Activated naive CD8-positive, alpha-beta T cell treated with anti-CD3 and anti-CD28 coated beads, Interleukin-2, amount 50 U/mL, for 24 hours (primary cell): ENCODE data around the gene PCDHA9.
"Not testable (repeated sequence)": the region's sequence is repeated elsewhere in the genome, so short reads cannot be mapped to it uniquely, and the experiment has no call there.

Experiments used
- ATAC-seq: fragments of 150-1000 bp; cut with Tn5 transposase; one replicate; pipeline ENCODE4 v1.10.0; 2021
- DNase-seq: peaks from one replicate; pipeline ENCODE4 v3.0.0; 2021
- H3K27ac Mint-ChIP-seq: one replicate; pipeline ENCODE4 v1.8.0; 2021; ENCODE audit warnings: mild to moderate bottlenecking, mixed read lengths
- H3K27me3 Mint-ChIP-seq: one replicate; pipeline ENCODE4 v1.8.0; 2021; ENCODE audit warnings: mixed read lengths
- H3K36me3 Mint-ChIP-seq: one replicate; pipeline ENCODE4 v1.8.0; 2021; ENCODE audit warnings: low read depth, mixed read lengths
- H3K4me1 Mint-ChIP-seq: one replicate; pipeline ENCODE4 v1.8.0; 2021; ENCODE audit warnings: mixed read lengths
- H3K4me3 Mint-ChIP-seq: one replicate; pipeline ENCODE4 v1.8.0; 2021; ENCODE audit warnings: mild to moderate bottlenecking, moderate library complexity, mixed read lengths
- H3K9me3 Mint-ChIP-seq: one replicate; pipeline ENCODE4 v1.8.0; 2021; ENCODE audit warnings: mixed read lengths

Gene PCDHA9, protein sequence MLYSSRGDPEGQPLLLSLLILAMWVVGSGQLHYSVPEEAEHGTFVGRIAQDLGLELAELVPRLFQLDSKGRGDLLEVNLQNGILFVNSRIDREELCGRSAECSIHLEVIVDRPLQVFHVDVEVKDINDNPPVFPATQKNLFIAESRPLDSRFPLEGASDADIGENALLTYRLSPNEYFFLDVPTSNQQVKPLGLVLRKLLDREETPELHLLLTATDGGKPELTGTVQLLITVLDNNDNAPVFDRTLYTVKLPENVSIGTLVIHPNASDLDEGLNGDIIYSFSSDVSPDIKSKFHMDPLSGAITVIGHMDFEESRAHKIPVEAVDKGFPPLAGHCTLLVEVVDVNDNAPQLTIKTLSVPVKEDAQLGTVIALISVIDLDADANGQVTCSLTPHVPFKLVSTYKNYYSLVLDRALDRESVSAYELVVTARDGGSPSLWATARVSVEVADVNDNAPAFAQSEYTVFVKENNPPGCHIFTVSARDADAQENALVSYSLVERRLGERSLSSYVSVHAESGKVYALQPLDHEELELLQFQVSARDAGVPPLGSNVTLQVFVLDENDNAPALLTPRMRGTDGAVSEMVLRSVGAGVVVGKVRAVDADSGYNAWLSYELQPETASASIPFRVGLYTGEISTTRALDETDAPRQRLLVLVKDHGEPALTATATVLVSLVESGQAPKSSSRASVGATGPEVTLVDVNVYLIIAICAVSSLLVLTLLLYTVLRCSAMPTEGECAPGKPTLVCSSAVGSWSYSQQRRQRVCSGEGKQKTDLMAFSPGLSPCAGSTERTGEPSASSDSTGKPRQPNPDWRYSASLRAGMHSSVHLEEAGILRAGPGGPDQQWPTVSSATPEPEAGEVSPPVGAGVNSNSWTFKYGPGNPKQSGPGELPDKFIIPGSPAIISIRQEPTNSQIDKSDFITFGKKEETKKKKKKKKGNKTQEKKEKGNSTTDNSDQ

DNA sequence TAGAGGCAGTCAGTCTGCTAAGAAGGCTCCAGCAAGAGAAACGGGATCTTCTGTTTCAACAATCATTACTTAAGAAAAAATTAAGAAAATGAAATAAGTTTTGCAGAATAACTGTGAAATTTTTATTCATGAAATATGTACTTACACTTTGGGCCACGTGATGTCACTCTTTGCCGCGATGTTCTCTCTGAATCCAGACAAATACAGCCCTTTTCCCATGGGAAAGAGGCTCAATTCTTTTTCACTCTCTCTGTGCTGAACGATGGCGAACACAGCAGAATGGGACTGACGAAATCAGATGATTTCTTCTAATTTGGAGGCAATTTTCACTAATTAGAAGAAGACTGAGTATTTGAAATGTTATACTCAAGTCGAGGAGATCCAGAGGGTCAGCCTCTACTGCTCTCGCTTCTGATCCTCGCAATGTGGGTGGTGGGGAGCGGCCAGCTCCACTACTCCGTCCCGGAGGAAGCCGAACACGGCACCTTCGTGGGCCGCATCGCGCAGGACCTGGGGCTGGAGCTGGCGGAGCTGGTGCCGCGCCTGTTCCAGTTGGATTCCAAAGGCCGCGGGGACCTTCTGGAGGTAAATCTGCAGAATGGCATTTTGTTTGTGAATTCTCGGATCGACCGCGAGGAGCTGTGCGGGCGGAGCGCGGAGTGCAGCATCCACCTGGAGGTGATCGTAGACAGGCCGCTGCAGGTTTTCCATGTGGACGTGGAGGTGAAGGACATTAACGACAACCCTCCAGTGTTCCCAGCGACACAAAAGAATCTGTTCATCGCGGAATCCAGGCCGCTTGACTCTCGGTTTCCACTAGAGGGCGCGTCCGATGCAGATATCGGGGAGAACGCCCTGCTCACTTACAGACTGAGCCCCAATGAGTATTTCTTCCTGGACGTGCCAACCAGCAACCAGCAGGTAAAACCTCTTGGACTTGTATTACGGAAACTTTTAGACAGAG is at the start of gene PCDHA9:
Gene PCDHA9 (plus strand): TSS at position 244 of the 964 bp plus-strand sequence. CDS start 114 bp downstream, at position 358.
- not testable (repeated sequence) for ATAC-seq, H3K27me3 Mint-ChIP-seq, H3K9me3 Mint-ChIP-seq, H3K4me3 Mint-ChIP-seq, H3K4me1 Mint-ChIP-seq, H3K36me3 Mint-ChIP-seq, DNase-seq, H3K27ac Mint-ChIP-seq

DNA sequence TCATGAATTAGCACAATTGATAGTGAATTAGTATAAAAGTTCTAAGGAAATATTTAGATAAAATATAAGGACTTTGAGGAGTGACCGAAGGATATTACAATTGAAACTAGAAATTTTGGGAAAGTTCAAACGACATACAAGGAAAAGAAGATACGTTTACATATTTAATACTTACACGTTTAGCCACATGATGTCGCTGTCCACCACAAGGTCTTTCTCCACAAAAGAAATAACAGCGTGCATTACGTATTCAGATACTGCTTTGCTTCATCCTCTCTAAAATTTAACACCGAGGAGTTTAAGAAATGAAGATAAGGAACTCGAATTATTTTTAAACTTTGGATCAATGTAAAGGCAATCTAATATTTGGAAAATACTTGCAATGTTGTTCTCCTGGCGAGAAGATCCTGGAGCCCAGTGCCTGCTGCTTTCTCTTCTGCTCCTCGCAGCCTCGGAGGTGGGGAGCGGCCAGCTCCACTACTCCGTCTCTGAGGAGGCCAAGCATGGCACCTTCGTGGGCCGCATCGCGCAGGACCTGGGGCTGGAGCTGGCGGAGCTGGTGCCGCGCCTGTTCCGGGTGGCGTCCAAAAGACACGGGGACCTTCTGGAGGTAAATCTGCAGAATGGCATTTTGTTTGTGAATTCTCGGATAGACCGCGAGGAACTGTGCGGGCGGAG is 47.2 kb upstream of the PCDHA9 start, which contains the start of gene PCDHA3:
Gene PCDHA3 (plus strand): TSS at position 242 of the 678 bp plus-strand sequence.
- Mint-ChIP-seq H3K36me3 (peaks cover 18% of the 10 kb centered on the region), H3K4me1 (no peaks in the 10 kb centered on the region), H3K27ac (no peak within 1 kb of the TSS), H3K4me3 (no peak within 1 kb of the TSS), H3K27me3 (peaks cover 13% of the 10 kb centered on the region), H3K9me3 (peaks cover 42% of the 10 kb centered on the region)
- no peak for DNase-seq
- no peak for ATAC-seq

DNA sequence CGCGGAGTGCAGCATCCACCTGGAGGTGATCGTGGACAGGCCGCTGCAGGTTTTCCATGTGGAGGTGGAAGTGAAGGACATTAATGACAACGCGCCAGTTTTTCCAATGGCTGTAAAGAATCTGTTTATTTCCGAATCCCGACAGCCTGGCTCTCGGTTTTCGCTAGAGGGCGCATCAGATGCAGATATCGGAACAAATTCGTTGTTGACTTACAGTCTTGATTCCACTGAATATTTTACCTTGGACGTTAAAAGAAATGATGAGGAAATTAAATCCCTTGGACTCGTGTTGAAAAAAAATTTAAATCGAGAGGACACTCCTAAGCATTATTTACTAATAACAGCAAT is 46.7 kb upstream of the PCDHA9 start:
- Mint-ChIP-seq H3K27me3 (peaks cover 18% of the 10 kb centered on the region), H3K4me1 (no peaks in the 10 kb centered on the region), H3K9me3 (peaks cover 42% of the 10 kb centered on the region), H3K27ac (no peak overlapping the region), H3K36me3 (peaks cover 18% of the 10 kb centered on the region), H3K4me3 (no peak overlapping the region)
- ATAC-seq (no peak), DNase-seq (no peak)

DNA sequence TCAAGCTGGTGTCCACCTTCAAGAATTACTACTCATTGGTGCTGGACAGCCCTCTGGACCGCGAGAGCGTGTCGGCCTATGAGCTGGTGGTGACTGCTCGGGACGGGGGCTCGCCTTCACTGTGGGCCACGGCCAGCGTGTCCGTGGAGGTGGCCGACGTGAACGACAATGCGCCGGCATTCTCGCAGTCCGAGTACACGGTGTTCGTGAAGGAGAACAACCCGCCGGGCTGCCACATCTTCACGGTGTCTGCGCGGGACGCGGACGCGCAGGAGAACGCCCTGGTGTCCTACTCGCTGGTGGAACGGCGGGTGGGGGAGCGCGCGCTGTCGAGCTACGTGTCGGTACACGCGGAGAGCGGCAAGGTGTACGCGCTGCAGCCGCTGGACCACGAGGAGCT is 45.8 kb upstream of the PCDHA9 start:
- H3K4me3 Mint-ChIP-seq, DNase-seq, H3K4me1 Mint-ChIP-seq, H3K27ac Mint-ChIP-seq, ATAC-seq: not testable (repeated sequence)
- Mint-ChIP-seq H3K36me3 (peaks cover 21% of the 10 kb centered on the region), H3K9me3 (peaks cover 44% of the 10 kb centered on the region), H3K27me3 (peaks cover 18% of the 10 kb centered on the region)

DNA sequence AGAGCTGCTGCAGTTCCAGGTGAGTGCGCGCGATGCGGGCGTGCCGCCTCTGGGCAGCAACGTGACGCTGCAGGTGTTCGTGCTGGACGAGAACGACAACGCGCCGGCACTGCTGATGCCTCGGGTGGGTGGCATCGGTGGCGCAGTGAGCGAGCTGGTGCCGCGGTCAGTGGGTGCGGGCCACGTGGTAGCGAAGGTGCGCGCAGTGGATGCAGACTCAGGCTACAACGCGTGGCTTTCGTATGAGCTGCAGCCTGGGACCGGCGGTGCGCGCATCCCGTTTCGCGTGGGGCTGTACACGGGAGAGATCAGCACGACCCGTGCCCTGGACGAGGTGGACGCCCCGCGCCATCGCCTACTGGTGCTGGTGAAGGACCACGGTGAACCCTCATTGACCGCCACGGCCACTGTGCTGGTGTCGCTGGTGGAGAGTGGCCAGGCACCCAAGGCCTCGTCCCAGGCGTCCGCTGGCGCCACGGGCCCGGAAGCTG is 45.4 kb upstream of the PCDHA9 start:
- no peak overlapping the region for H3K27ac Mint-ChIP-seq
- H3K27me3 Mint-ChIP-seq = peaks cover 21% of the 10 kb centered on the region
- DNase-seq (no peak), ATAC-seq (no peak)
- peaks cover 21% of the 10 kb centered on the region for H3K36me3 Mint-ChIP-seq
- no peak overlapping the region for H3K4me3 Mint-ChIP-seq
- H3K9me3 Mint-ChIP-seq = peaks cover 47% of the 10 kb centered on the region
- H3K4me1 Mint-ChIP-seq = no peaks in the 10 kb centered on the region

DNA sequence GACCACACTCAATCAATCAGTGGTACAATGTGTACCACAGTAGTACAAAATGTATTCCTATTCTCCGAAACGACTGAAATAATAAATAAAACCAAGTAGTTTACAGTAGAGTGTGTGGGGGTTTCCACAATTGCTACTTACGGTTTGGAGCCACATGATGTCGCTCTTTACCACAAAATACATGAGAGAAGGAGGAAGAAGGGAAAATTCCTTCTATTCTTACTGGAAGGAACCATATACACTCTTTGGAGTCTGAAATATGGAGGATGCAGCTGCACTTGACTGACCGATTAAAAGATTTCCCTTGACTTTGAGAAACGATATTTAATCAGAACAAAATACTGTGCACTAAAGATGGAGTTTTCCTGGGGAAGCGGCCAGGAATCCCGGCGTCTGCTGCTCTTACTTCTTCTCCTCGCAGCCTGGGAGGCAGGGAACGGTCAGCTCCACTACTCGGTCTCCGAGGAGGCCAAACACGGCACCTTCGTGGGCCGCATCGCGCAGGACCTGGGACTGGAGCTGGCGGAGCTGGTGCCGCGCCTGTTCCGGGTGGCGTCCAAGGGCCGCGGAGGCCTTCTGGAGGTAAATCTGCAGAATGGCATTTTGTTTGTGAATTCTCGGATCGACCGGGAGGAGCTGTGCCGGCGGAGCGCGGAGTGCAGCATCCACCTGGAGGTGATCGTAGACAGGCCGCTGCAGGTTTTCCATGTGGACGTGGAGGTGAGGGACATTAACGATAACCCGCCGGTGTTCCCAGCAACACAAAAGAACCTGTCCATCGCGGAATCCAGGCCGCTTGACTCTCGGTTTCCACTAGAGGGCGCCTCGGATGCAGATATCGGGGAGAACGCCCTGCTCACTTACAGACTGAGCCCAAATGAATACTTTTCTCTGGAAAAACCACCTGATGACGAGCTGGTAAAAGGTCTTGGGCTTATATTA is 41.1 kb upstream of the PCDHA9 start, which contains the start of gene PCDHA4:
Gene PCDHA4 (plus strand): TSS at position 235 of the 942 bp plus-strand sequence.
- Mint-ChIP-seq H3K4me1 (no peaks in the 10 kb centered on the region), H3K27me3 (peaks cover 19% of the 10 kb centered on the region), H3K4me3 (no peak within 1 kb of the TSS), H3K9me3 (peaks cover 38% of the 10 kb centered on the region), H3K36me3 (peaks cover 6% of the 10 kb centered on the region), H3K27ac (no peak within 1 kb of the TSS)
- DNase-seq = peak; percentile 14
- ATAC-seq = no peak

DNA sequence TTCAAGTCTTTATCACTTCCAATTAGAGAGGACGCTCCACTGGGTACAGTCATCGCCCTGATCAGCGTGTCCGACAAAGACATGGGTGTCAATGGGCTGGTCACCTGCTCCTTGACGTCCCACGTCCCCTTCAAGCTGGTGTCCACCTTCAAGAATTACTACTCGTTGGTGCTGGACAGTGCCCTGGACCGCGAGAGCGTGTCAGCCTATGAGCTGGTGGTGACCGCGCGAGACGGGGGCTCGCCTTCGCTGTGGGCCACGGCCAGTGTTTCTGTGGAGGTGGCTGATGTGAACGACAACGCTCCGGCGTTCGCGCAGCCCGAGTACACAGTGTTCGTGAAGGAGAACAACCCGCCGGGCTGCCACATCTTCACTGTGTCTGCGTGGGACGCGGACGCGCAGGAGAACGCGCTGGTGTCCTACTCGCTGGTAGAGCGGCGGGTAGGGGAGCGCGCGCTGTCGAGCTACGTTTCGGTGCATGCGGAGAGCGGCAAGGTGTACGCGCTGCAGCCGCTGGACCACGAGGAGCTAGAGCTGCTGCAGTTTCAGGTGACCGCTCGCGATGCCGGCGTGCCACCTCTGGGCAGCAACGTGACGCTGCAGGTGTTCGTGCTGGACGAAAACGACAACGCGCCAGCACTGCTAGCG is 39.8 kb upstream of the PCDHA9 start:
- DNase-seq, H3K4me1 Mint-ChIP-seq, ATAC-seq, H3K4me3 Mint-ChIP-seq, H3K27ac Mint-ChIP-seq, H3K36me3 Mint-ChIP-seq: not testable (repeated sequence)
- Mint-ChIP-seq H3K27me3 (peaks cover 20% of the 10 kb centered on the region), H3K9me3 (peaks cover 49% of the 10 kb centered on the region)

DNA sequence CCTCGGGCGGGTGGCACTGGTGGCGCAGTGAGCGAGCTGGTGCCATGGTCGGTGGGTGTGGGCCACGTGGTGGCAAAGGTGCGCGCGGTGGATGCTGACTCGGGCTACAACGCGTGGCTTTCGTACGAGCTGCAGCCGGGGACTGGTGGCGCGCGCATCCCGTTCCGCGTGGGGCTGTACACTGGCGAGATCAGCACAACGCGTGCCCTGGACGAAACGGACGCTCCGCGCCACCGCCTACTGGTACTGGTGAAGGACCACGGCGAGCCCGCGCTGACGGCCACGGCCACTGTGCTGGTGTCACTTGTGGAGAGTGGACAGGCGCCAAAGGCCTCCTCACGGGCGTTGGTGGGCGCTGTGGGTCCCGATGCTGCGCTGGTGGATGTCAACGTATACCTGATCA is 39.3 kb upstream of the PCDHA9 start:
- ATAC-seq (no peak), DNase-seq (no peak)
- H3K27ac Mint-ChIP-seq = no peak overlapping the region
- peaks cover 18% of the 10 kb centered on the region for H3K27me3 Mint-ChIP-seq
- no peaks in the 10 kb centered on the region for H3K4me1 Mint-ChIP-seq
- H3K36me3 Mint-ChIP-seq = peaks cover 5% of the 10 kb centered on the region
- no peak overlapping the region for H3K4me3 Mint-ChIP-seq
- peaks cover 46% of the 10 kb centered on the region for H3K9me3 Mint-ChIP-seq

DNA sequence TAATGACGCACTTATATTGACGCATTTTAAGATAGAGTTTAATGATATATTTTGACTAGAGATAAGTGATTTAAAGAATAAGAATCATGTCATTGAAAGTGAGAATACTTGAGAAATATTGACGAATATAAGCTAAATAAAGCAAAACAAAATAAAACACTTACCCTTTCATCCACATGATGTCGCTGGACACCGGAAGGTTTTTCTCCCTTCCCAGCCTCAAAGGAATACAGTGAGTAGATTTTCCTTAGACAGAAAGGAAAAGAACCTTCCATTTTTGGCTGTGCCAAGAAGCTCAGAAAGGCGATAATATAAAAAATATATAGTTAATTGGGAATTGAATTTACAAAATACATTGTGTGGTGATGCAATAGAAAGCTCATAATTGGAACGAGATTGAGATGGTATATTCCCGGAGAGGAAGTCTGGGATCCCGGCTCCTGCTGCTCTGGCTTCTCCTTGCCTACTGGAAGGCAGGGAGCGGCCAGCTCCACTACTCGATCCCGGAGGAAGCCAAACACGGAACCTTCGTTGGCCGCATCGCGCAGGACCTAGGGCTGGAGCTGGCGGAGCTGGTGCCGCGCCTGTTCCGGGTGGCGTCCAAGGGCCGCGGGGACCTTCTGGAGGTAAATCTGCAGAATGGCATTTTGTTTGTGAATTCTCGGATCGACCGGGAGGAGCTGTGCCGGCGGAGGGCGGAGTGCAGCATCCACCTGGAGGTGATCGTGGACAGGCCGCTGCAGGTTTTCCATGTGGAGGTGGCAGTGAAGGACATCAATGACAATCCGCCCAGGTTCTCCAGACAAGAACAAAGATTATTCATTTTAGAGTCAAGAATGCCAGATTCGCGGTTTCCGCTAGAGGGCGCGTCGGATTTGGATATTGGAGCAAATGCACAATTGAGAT is 26.6 kb upstream of the PCDHA9 start, which contains the start of gene PCDHA5:
Gene PCDHA5 (plus strand): TSS at position 239 of the 906 bp plus-strand sequence.
- H3K27ac Mint-ChIP-seq = no peak within 1 kb of the TSS
- peak; percentile 40 for DNase-seq
- peaks cover 5% of the 10 kb centered on the region for H3K36me3 Mint-ChIP-seq
- H3K4me3 Mint-ChIP-seq = no peak within 1 kb of the TSS
- H3K9me3 Mint-ChIP-seq = peaks cover 14% of the 10 kb centered on the region
- ATAC-seq = no peak
- no peaks in the 10 kb centered on the region for H3K4me1 Mint-ChIP-seq
- H3K27me3 Mint-ChIP-seq = peaks cover 18% of the 10 kb centered on the region

DNA sequence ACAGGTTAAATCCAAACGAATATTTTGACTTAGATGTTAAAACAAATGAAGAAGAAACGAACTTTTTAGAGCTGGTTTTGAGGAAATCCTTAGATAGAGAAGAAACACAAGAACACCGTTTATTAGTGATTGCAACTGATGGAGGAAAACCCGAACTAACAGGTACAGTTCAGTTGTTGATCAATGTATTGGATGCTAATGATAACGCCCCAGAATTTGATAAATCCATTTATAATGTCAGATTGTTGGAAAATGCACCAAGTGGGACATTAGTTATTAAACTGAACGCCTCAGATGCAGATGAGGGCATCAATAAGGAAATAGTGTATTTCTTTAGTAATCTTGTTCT is 25.9 kb upstream of the PCDHA9 start:
- Mint-ChIP-seq H3K27me3 (peaks cover 23% of the 10 kb centered on the region), H3K4me1 (no peaks in the 10 kb centered on the region), H3K27ac (no peak overlapping the region), H3K36me3 (peaks cover 7% of the 10 kb centered on the region), H3K4me3 (no peak overlapping the region), H3K9me3 (peaks cover 20% of the 10 kb centered on the region)
- no peak for ATAC-seq
- DNase-seq = no peak

DNA sequence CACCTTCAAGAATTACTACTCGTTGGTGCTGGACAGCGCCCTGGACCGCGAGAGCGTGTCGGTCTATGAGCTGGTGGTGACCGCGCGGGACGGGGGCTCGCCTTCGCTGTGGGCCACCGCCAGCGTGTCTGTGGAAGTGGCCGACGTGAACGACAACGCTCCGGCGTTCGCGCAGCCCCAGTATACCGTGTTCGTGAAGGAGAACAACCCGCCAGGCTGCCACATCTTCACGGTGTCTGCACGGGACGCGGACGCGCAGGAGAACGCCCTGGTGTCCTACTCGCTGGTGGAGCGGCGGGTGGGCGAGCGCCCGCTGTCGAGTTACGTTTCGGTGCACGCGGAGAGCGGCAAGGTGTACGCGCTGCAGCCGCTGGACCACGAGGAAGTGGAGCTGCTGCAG is 25.2 kb upstream of the PCDHA9 start:
- Mint-ChIP-seq H3K9me3 (peaks cover 22% of the 10 kb centered on the region), H3K27me3 (peaks cover 28% of the 10 kb centered on the region)
- H3K4me1 Mint-ChIP-seq, H3K36me3 Mint-ChIP-seq, ATAC-seq, H3K27ac Mint-ChIP-seq, H3K4me3 Mint-ChIP-seq, DNase-seq: not testable (repeated sequence)
